Karpas-422 (cell line): ENCODE data around the gene SRRM4. TPM values are rescaled to one million over a fixed set of nuclear protein-coding genes. Genes with fewer than 3 reads are reported as not detected.

Experiments
- DNase-seq: peaks from one replicate; pipeline ENCODE4 v3.0.0-alpha.2; 2015
- H2AFZ ChIP-seq: fragments of 200-600 bp; sonication (generic); 2 replicates; pipeline ENCODE4 v1.6.1; 2014; ENCODE audit warnings: antibody characterized with exemption, low read length, mixed read lengths
- H3K27ac ChIP-seq: fragments of 200-600 bp; sonication (generic); 2 replicates; pipeline ENCODE4 v1.5.1; 2014; ENCODE audit warnings: mild to moderate bottlenecking, low read length, moderate library complexity
- H3K27me3 ChIP-seq: fragments of 200-600 bp; sonication (generic); 2 replicates; pipeline ENCODE4 v1.6.1; 2014; ENCODE audit warnings: low read length, mixed read lengths
- H3K36me3 ChIP-seq: fragments of 200-600 bp; sonication (generic); 2 replicates; pipeline ENCODE4 v1.6.1; 2014; ENCODE audit warnings: low read length, mixed read lengths; ENCODE audit not compliant: insufficient read depth
- H3K4me1 ChIP-seq: fragments of 200-600 bp; sonication (generic); 2 replicates; pipeline ENCODE4 v1.6.1; 2014; ENCODE audit warnings: mild to moderate bottlenecking, low read length, mixed read lengths
- H3K4me2 ChIP-seq: fragments of 200-600 bp; sonication (generic); 2 replicates; pipeline ENCODE4 v1.6.1; 2014; ENCODE audit warnings: low read length, low read depth, mild to moderate bottlenecking; ENCODE audit not compliant: poor library complexity, severe bottlenecking
- H3K4me3 ChIP-seq: fragments of 200-600 bp; sonication (generic); 2 replicates; pipeline ENCODE4 v1.5.1; 2014; ENCODE audit warnings: mild to moderate bottlenecking, antibody characterized with exemption, low read length, mixed read lengths
- H3K79me2 ChIP-seq: fragments of 200-600 bp; sonication (generic); 2 replicates; pipeline ENCODE4 v1.6.1; 2014; ENCODE audit warnings: mild to moderate bottlenecking, low read length, mixed read lengths
- H3K9ac ChIP-seq: fragments of 200-600 bp; sonication (generic); 2 replicates; pipeline ENCODE4 v1.6.0; 2014; ENCODE audit warnings: low read length
- H3K9me2 ChIP-seq: fragments of 200-600 bp; sonication (generic), shearing (Covaris generic); replicated peaks from 2 replicates; pipeline ENCODE4 v1.6.0; 2014; ENCODE audit warnings: mild to moderate bottlenecking, low read length, moderate library complexity; ENCODE audit not compliant: insufficient read depth
- H3K9me3 ChIP-seq: fragments of 300-700, 200-600 bp; sonication (generic); 2 replicates; pipeline ENCODE4 v1.6.1; 2014; ENCODE audit warnings: low read length, mixed read lengths
- H4K20me1 ChIP-seq: fragments of 200-600 bp; sonication (generic); 2 replicates; pipeline ENCODE4 v1.6.1; 2014; ENCODE audit warnings: mild to moderate bottlenecking, antibody characterized with exemption, low read length, low read depth; ENCODE audit not compliant: insufficient read depth
- total RNA-seq: library from RNA; depleted of rRNA; stranded (reverse); fragments of >200 nt; shearing (Covaris generic); gene quantifications from 2 replicates; pipeline ENCODE4 v1.2.3, GENCODE V29; 2014; ENCODE audit warnings: low replicate concordance

SRRM4 gene
- total RNA-seq, 1 experiment from 2014 or later: not detected

- Histone ChIP-seq H3K79me2 (no peaks in the 10 kb centered on the region), H4K20me1 (no peaks in the 10 kb centered on the region), H3K9me3 (no peaks in the 10 kb centered on the region), H3K4me2 (no peak overlapping the region), H3K27ac (no peak overlapping the region), H3K27me3 (no peaks in the 10 kb centered on the region), H3K4me3 (no peak overlapping the region), H3K9me2 (no peaks in the 10 kb centered on the region), H3K9ac (no peak overlapping the region), H2AFZ (no peak overlapping the region), H3K36me3 (no peaks in the 10 kb centered on the region), H3K4me1 (no peaks in the 10 kb centered on the region)
- DNase-seq: no peak
Observed at GRCh38 chr12:119202544-119202943, 221.2 kb downstream of the SRRM4 start.

DNA sequence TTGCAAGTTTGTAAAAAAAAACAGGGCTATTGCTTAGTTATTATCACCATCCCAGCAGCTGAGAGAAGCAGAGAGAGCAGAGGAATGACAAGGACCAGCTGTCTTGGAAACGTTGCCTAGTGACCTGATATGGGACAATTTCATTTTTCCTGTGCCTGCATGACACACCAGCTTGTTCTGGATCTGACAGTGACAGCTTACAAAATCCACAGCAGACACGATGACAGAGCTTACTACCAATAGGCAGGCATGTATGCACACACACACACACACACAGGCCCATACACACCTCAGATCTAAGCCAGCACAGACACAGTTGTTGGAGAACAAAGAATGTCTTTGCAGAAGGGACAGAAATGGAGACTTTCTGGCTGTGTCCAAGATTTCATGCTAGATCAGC, 222.8 kb downstream of the SRRM4 start:
- H3K27ac ChIP-seq: no peak overlapping the region
- DNase-seq: no peak
- H3K27me3 ChIP-seq: no peaks in the 10 kb centered on the region
- H3K79me2 ChIP-seq: no peaks in the 10 kb centered on the region
- no peaks in the 10 kb centered on the region for H3K4me1 ChIP-seq
- H3K4me2 ChIP-seq: no peak overlapping the region
- no peak overlapping the region for H3K9ac ChIP-seq
- H3K9me2 ChIP-seq: no peaks in the 10 kb centered on the region
- H3K9me3 ChIP-seq: no peaks in the 10 kb centered on the region
- no peak overlapping the region for H3K4me3 ChIP-seq
- no peaks in the 10 kb centered on the region for H3K36me3 ChIP-seq
- H2AFZ ChIP-seq: no peak overlapping the region
- H4K20me1 ChIP-seq: no peaks in the 10 kb centered on the region

GRCh38 chr12:119204671-119205285, 223.4 kb downstream of the SRRM4 start:
- Histone ChIP-seq H3K27me3 (no peaks in the 10 kb centered on the region), H3K9me2 (no peaks in the 10 kb centered on the region), H3K9ac (no peak overlapping the region), H3K79me2 (no peaks in the 10 kb centered on the region), H3K4me1 (no peaks in the 10 kb centered on the region), H3K36me3 (no peaks in the 10 kb centered on the region), H3K4me3 (no peak overlapping the region), H3K4me2 (no peak overlapping the region), H2AFZ (no peak overlapping the region), H4K20me1 (no peaks in the 10 kb centered on the region), H3K27ac (no peak overlapping the region), H3K9me3 (no peaks in the 10 kb centered on the region)
- DNase-seq: no peak

GRCh38 chr12:119206348-119207062, 225.2 kb downstream of the SRRM4 start:
- Histone ChIP-seq H3K27me3 (no peaks in the 10 kb centered on the region), H3K4me1 (no peaks in the 10 kb centered on the region), H3K36me3 (no peaks in the 10 kb centered on the region), H3K4me3 (no peak overlapping the region), H3K79me2 (no peaks in the 10 kb centered on the region), H3K27ac (no peak overlapping the region), H4K20me1 (no peaks in the 10 kb centered on the region), H3K9me2 (no peaks in the 10 kb centered on the region), H2AFZ (no peak overlapping the region), H3K4me2 (no peak overlapping the region), H3K9ac (no peak overlapping the region), H3K9me3 (no peaks in the 10 kb centered on the region)
- DNase-seq: no peak

DNA sequence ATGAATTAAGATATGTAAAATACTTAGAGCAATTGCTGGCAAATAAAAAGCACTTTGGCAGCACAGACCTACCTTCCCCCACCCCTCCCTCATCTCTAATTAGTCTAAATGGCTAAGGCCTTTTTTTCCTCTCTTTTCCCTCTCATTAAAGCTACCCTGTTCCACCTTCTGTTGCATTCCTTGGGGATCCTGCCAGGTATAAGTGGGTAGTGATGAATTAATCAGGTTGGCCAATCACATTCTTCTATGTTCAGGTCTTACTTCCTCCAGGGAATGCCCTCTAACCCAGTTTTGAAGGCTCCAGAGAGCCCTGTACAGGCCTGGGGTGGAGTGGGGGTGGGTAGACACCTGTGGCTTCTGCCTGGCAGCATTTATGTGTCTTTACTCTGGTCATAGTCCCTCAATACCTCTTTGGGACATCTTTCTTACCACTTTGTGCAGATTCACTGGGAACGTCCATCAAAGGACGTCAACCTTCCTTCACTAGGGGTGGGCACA, 225.8 kb downstream of the SRRM4 start:
- no peak overlapping the region for H3K4me3 ChIP-seq
- H3K4me1 ChIP-seq: no peaks in the 10 kb centered on the region
- no peak overlapping the region for H3K9ac ChIP-seq
- no peaks in the 10 kb centered on the region for H3K9me3 ChIP-seq
- no peaks in the 10 kb centered on the region for H3K9me2 ChIP-seq
- H3K4me2 ChIP-seq: no peak overlapping the region
- H3K27me3 ChIP-seq: no peaks in the 10 kb centered on the region
- H3K27ac ChIP-seq: no peak overlapping the region
- H4K20me1 ChIP-seq: no peaks in the 10 kb centered on the region
- no peak for DNase-seq
- H2AFZ ChIP-seq: no peak overlapping the region
- no peaks in the 10 kb centered on the region for H3K79me2 ChIP-seq
- H3K36me3 ChIP-seq: no peaks in the 10 kb centered on the region

DNA sequence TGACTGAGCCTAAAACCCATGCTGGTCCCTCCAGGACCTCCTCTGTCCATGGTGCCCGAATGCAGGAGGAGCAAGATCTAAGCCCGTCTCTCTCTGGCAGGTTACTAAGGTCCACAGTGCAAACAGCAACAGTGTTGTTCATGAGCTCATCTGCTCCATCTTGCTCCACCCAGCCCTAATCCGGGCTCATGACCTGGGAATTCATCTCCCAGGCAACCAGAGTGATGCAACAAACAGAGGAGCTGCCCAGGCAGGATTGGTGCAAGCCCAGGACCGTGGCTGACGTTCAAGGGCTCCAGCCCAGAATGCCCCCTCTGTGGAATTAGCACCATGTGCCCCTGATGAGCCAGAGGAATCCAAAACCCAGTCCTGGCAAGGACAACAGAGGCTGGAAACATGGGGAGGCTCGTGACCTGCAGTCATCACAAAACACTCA, 227.3 kb downstream of the SRRM4 start:
- H3K9ac ChIP-seq: no peak overlapping the region
- no peaks in the 10 kb centered on the region for H3K79me2 ChIP-seq
- no peak overlapping the region for H2AFZ ChIP-seq
- no peaks in the 10 kb centered on the region for H3K27me3 ChIP-seq
- no peaks in the 10 kb centered on the region for H3K36me3 ChIP-seq
- no peak overlapping the region for H3K27ac ChIP-seq
- H3K9me3 ChIP-seq: no peaks in the 10 kb centered on the region
- H3K9me2 ChIP-seq: no peaks in the 10 kb centered on the region
- no peaks in the 10 kb centered on the region for H3K4me1 ChIP-seq
- H4K20me1 ChIP-seq: no peaks in the 10 kb centered on the region
- H3K4me2 ChIP-seq: no peak overlapping the region
- no peak for DNase-seq
- no peak overlapping the region for H3K4me3 ChIP-seq

- no peaks in the 10 kb centered on the region for H3K4me1 ChIP-seq
- no peak overlapping the region for H2AFZ ChIP-seq
- no peak for DNase-seq
- no peaks in the 10 kb centered on the region for H4K20me1 ChIP-seq
- no peaks in the 10 kb centered on the region for H3K9me3 ChIP-seq
- no peak overlapping the region for H3K27ac ChIP-seq
- no peak overlapping the region for H3K9ac ChIP-seq
- no peaks in the 10 kb centered on the region for H3K27me3 ChIP-seq
- no peaks in the 10 kb centered on the region for H3K9me2 ChIP-seq
- H3K4me3 ChIP-seq: no peak overlapping the region
- no peaks in the 10 kb centered on the region for H3K36me3 ChIP-seq
- H3K79me2 ChIP-seq: no peaks in the 10 kb centered on the region
- H3K4me2 ChIP-seq: no peak overlapping the region
Observed at GRCh38 chr12:119211884-119212283, 230.5 kb downstream of the SRRM4 start.
